HT1080 (cell line): ENCODE measurements around the gene PPFIA2. TPM values are rescaled to one million over a fixed set of nuclear protein-coding genes. Genes with fewer than 3 reads are reported as not detected.

Source experiments
- DNase-seq: peaks from one replicate; pipeline ENCODE4 v3.0.0-alpha.2; 2015; ENCODE audit warnings: low read depth
- total RNA-seq: library from RNA; depleted of rRNA; stranded (reverse); fragments of >200 nt; shearing (Covaris generic); gene quantifications from 2 replicates; pipeline ENCODE4 v1.2.3, GENCODE V29; 2014

PPFIA2 gene
- total RNA-seq, 1 experiment from 2014 or later: 1.8 TPM

DNA sequence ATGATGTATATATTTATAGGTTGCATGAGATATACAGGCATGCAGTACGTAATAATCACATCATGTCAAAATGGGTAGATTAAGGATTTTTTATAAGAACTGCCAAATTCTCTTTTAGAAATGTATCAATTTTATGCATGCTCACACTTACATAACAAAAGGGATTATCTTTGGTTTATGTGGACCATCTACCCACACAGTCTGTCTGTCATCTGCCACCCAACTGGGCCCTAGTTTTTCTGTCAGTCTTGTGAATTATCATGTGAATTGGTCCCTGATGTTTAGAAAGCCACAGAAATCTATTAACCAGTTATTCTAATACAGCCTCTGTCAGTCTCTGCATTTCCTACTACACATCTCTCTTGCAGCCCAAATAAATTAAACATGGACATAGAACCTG lies 547.8 kb downstream of the PPFIA2 start:
- DNase-seq: no peak

DNA sequence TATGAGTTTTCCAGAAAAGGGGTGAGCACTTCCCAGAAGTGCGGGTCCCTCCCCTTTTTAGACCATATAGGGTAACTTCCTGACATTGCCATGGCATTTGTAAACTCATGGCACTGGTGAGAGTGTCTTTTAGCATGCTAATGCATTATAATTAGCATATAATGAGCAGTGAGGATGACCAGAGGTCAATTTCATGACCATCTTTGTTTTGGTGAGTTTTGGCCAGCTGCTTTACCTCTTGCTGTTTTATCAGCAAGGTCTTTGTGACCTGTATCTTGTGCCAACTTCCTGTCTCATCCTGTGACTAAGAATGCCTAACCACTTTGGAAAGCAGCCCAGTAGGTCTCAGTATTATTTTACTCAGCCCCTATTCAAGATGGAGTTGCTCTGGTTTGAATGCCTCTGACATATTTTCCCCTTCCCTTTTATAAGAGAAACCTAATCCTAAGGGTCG lies 549.4 kb downstream of the PPFIA2 start:
- peak; percentile 87 for DNase-seq

DNA sequence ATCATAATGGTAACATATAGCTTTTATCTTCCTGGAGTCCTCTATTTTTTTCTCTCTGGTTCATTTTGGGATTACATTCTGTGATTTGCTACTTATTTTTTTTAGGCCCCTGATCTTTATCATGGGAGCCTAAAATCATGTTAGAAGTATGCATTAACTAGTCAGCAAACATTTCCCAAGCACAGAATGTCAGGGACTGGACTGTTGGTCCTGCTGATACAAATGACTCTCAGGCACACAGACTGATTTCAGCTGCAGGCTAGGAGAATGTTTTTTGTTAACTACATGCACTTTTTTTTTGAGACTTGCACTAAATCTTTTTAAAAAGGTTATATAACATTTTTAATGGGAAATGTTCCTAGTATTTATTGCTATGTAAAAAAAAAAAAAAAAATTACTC lies 550.1 kb downstream of the PPFIA2 start:
- no peak for DNase-seq

DNA sequence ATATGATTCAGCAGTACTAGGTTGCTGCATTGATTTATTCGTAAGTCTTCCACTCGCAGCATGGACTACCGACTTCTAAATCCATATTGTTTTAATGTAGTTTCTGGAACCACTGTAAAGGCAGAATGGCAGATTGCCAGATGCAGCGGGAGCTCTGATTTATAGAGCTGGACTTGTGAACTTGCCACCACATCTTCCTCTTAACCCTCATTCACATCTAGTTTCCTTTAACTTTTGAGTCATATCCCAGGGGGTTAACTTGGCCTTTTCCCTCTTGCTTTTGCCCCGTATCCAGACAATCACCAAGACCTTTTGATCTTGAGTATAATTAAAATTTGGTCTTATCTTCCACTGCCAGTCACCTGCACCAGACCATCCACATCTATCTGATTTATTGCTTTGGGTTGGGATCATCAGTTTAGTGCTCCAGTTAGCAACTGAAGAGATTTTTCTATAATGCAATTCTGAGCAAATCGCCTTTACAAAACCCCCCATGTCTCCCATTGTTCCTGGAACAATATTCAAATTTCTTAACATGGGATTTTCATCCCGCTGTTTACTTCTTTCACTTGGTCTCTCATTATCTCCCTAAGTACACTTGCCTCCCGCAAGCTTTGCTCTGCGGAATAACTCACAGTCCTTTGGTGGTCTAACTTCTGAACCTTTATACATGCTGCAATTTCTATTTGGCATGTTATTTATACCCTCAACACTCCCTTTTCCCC lies 550.8 kb downstream of the PPFIA2 start:
- peak; percentile 14 for DNase-seq
